ENCODE measurements around the gene LASP1. TPM values are rescaled to one million over a fixed set of nuclear protein-coding genes. Genes with fewer than 3 reads are reported as not detected.

Gene LASP1
- total RNA-seq, 4 donors from 2014 or later = 69.3 to 77.5 (median 71.1) TPM

- Histone ChIP-seq H3K27me3 (no peaks in the 10 kb centered on the region), H3K27ac (peak overlapping the region in 2 of 3 donors; percentile 70 to 79), H3K4me3 (replicated peaks in 1 of 3) (no peak overlapping the region), H3K36me3 (no peaks in the 10 kb centered on the region), H3K9me3 (no peaks in the 10 kb centered on the region), H3K4me1 (peaks cover 55 to 85% of the 10 kb centered on the region in 2 donors)
- TF ChIP-seq CTCF (IDR thresholded peaks at IDR 0.05) = no peak
- no peak for TF ChIP-seq POLR2A (IDR thresholded peaks at IDR 0.05)
- 26 to 28% methylated on average over 8 of the region's 8 CpGs for WGBS, 2 donors
- intact Hi-C loops (cut with DNase I) = no loop called here
- peak; percentile 50 to 57 for DNase-seq
Observed at GRCh38 chr17:38881600-38882191, 11.8 kb downstream of the LASP1 start.

GRCh38 chr17:38882870-38883269 is 13.0 kb downstream of the LASP1 start:
- Histone ChIP-seq H3K36me3 (no peaks in the 10 kb centered on the region), H3K4me1 (peaks cover 48 to 77% of the 10 kb centered on the region in 2 donors), H3K9me3 (no peaks in the 10 kb centered on the region), H3K27me3 (no peaks in the 10 kb centered on the region), H3K4me3 (replicated peaks in 1 of 3) (no peak overlapping the region), H3K27ac (peak overlapping the region in 1 of 3 donors; percentile 6)
- intact Hi-C loops (cut with DNase I) = no loop called here
- TF ChIP-seq CTCF (IDR thresholded peaks at IDR 0.05) (no peak), POLR2A (IDR thresholded peaks at IDR 0.05) (no peak)
- WGBS, 2 donors = 89% methylated on average over 2 of the region's 2 CpGs
- DNase-seq = no peak

GRCh38 chr17:38883592-38884526 is 14.0 kb downstream of the LASP1 start:
- intact Hi-C loops (cut with DNase I) = no loop called here
- H3K36me3 ChIP-seq = peaks cover 0 to 2% of the 10 kb centered on the region in 2 donors
- H3K4me1 ChIP-seq = peaks cover 47 to 77% of the 10 kb centered on the region in 2 donors
- 54 to 62% methylated on average over 19 of the region's 19 CpGs for WGBS, 2 donors
- TF ChIP-seq CTCF (IDR thresholded peaks at IDR 0.05) (no peak), POLR2A (IDR thresholded peaks at IDR 0.05) (no peak)
- no peak overlapping the region for H3K4me3 ChIP-seq (replicated peaks in 1 of 3)
- H3K9me3 ChIP-seq = no peaks in the 10 kb centered on the region
- no peak for DNase-seq
- H3K27me3 ChIP-seq = no peaks in the 10 kb centered on the region
- H3K27ac ChIP-seq = peak overlapping the region; percentile 12 to 58 (median 30)

GRCh38 chr17:38885044-38885727 is 15.3 kb downstream of the LASP1 start:
- Histone ChIP-seq H3K4me1 (peaks cover 34 to 65% of the 10 kb centered on the region in 2 donors), H3K36me3 (peaks cover 3 to 4% of the 10 kb centered on the region in 2 donors), H3K9me3 (no peaks in the 10 kb centered on the region), H3K4me3 (replicated peaks in 1 of 3) (no peak overlapping the region), H3K27ac (no peak overlapping the region), H3K27me3 (no peaks in the 10 kb centered on the region)
- WGBS, 2 donors = 65 to 72% methylated on average over 8 of the region's 9 CpGs
- TF ChIP-seq POLR2A (IDR thresholded peaks at IDR 0.05) (no peak), CTCF (IDR thresholded peaks at IDR 0.05) (no peak)
- intact Hi-C loops (cut with DNase I) = no loop called here
- DNase-seq = no peak

All from thyroid gland (tissue), 4 donors.